NK-92 (cell line): Measurements from ENCODE around the gene BBX.
"Not testable (repeated sequence)": the region's sequence is repeated elsewhere in the genome, so short reads cannot be mapped to it uniquely, and the experiment has no call there.

Experiments
- DNase-seq: peaks from one replicate; lab custom pipeline; 2025; ENCODE audit not compliant: unreplicated experiment; lab: John Stamatoyannopoulos, UW

Gene BBX

DNA sequence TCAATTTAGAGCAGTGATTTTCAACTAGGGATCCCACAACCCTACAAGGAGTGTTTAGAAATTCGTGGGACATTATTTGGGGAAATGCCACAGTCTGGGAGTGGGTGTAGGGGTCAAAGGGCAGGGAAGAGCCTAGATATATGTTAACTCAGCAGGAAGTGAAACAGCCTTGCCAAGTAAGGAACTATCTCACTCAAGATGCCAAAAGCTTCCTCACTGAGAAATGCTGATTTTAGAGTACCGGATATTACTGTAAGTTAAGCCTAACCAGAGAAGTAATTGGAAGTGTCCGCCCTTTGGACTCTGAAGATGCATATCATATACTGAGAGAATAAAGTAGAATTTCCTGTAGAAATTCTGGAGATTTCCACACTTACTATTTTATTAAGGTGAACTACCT lies 158.6 kb downstream of the BBX start:
- no peak for DNase-seq

DNA sequence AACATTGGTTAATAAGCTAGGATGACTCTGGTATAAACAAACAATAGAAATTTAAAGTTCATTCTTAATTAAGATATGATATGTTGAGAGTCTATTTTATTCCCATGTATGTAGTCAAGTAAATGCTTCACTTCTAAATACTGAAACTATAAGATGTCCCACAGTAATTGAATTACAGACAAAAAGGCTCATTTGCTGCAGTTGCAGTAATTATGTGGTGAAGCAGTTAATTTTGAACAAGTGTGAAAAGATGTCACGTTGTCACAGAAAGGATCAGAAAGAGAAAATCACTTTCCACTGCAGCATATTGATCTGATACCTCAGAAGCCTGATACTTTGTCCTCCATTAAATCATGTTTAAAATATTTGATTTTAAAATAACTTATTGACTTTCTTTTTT lies 159.8 kb downstream of the BBX start:
- DNase-seq: no peak

GRCh38 chr3:107683447-107683846 lies 160.7 kb downstream of the BBX start:
- DNase-seq: no peak

GRCh38 chr3:107684431-107684925 lies 161.7 kb downstream of the BBX start:
- no peak for DNase-seq

DNA sequence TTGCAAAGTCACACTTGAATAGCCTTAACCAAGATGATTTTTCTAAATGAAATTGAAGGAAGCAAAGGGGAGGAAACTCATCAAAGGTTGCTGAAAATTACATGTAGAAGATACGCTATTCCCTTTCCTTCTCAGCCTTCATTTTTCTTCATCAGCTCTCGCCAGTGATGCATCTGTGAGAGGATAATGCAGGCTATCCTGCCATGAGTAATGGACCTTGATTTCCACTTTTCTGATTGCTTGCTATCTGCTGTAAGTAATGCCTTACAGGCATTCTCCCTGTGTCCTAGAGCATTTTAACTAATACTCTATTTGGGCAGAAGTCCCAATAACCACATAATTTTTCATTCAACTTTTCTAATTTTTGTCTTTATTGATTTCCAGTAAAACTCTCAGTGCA lies 162.6 kb downstream of the BBX start:
- DNase-seq: no peak

DNA sequence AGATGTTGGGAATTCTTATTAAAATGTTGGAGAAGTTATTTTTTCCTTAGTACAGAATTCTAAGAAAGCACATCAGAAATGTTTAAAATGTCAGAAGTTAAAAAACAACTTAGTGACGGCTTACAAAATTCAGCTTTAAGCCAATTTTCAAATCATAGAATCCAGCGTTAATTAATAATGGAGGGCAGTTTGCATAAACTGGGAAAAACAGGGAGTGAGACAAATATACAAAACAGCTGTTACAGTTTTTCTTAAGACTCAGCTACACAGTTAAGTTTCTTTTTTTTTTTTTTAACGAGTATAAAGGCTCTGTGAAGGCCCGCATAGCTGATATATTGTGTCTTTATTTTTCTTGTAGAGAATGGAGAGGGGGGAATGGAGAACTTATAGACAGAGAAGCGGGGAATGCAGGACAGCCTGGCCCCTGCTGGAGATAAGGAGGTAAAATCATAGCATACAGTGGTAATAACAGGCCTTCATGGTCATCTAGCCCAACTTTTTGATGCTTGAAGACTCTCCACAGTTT lies 164.4 kb downstream of the BBX start:
- no peak for DNase-seq

DNA sequence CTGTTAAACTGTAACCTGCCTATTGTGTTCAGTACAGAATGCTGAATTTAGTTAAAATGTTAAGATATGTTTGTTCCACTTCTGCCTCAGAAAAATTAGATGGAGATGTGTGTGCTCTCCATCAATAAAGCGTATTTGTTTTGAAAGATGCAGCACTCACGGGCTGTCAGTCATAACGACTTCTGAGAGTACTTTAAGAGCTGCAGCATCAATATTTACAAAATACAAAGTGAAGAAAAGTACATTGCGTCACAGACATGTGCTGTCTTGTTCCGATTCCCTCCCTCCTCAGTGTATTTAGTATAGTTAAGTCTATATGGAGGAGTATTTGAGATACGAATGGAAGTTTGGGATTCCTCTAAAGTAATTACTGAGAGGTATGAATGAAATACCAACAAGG lies 166.6 kb downstream of the BBX start:
- DNase-seq: no peak

DNA sequence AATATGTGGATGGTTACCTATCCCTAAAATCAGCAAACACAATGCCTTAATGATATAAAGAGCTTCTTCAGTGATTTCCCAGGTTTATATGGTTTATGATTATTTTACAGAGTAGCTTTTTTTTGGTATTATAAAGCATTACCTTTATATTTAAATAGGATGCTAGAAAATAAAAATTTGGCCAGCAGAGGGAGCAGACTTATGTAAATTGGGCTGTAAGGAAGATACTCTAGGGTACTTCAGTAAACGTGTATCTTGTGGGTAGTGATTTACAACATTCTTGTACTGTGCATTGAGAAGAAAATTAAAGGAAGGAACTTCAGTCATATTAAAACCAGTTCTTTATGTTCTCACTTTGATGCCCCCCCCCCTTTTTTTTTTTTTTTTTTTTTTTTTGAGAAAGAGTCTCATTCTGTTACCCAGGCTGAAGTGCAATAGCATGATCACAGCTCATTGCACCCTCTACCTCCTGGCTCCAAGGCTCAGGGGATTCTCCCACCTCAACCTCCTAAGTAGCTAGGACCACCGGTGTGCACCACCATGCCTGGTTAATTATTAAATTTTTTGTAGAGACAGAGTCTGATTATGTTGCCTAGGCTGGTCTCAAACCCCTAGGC lies 167.9 kb downstream of the BBX start:
- no peak for DNase-seq

DNA sequence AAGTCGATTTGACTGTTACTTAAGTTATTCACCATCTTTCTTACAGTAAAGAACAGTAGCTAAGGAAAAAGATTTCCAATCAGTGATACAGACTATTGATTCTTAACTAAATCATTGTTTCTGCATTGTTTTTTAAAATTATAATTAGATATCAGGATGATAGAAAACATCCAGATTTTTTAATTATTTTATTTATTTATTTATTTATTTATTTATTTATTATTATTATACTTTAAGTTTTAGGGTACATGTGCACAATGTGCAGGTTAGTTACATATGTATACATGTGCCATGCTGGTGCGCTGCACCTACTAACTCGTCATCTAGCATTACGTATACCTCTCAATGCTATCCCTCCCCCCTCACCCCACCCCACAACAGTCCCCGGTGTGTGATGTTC lies 169.2 kb downstream of the BBX start:
- DNase-seq: not testable (repeated sequence)

DNA sequence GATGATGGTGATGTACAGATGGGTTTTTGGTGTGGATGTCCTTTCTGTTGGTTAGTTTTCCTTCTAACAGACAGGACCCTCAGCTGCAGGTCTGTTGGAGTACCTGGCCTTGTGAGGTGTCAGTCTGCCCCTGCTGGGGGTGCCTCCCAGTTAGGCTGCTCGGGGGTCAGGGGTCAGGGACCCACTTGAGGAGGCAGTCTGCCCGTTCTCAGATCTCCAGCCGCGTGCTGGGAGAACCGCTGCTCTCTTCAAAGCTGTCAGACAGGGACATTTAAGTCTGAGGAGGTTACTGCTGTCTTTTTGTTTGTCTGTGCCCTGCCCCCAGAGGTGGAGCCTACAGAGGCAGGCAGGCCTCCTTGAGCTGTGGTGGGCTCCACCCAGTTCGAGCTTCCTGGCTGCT lies 174.6 kb downstream of the BBX start:
- DNase-seq: not testable (repeated sequence)

- not testable (repeated sequence) for DNase-seq
Observed at GRCh38 chr3:107697855-107698254, 175.1 kb downstream of the BBX start.

GRCh38 chr3:107699682-107700081 lies 176.9 kb downstream of the BBX start:
- DNase-seq: no peak

- DNase-seq: no peak
Observed at GRCh38 chr3:107701299-107701698, 178.5 kb downstream of the BBX start.

- no peak for DNase-seq
Observed at GRCh38 chr3:107704477-107704876, 181.7 kb downstream of the BBX start.

- no peak for DNase-seq
Observed at GRCh38 chr3:107705046-107705445, 182.3 kb downstream of the BBX start.

DNA sequence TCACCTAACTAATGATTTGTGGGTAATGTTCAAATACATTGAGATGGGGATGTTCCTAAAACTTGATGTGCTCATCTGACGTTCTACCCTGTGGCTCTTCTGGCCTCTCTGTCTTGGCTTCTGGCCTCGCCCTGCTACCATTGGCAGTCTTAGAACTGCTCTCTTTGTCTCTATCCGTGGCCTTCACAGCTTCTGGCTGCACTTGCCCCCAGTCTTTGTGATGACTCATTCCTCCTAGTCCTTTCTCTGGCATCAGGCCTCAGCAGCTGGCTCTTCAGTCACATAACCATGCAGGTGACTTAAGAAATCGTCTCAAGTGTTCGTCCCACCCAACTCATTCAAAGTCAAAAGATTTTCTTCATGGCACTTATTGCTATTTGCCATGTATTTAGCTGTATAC lies 188.1 kb downstream of the BBX start:
- no peak for DNase-seq

GRCh38 chr3:107716734-107717133 lies 194.0 kb downstream of the BBX start:
- DNase-seq: no peak

GRCh38 chr3:107718547-107718946 lies 195.8 kb downstream of the BBX start:
- no peak for DNase-seq

DNA sequence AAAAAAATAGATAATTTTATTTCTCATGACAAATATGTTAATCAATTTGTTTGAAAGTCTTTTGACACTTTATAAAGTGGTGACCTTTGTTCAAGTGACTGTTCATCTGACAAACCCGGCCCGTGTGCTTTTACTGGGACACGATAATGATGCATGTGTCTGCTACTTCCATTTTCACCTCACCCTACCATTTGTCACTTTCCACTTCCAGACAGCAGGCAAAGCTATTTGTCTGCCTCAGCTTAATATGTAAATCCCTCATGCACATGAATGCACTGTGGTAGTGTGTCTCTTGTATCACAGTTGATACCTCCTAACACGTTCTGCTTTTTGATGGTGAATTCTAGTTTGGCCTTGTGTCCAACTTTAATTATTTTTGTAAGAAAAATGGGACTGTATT lies 204.3 kb downstream of the BBX start:
- no peak for DNase-seq

DNA sequence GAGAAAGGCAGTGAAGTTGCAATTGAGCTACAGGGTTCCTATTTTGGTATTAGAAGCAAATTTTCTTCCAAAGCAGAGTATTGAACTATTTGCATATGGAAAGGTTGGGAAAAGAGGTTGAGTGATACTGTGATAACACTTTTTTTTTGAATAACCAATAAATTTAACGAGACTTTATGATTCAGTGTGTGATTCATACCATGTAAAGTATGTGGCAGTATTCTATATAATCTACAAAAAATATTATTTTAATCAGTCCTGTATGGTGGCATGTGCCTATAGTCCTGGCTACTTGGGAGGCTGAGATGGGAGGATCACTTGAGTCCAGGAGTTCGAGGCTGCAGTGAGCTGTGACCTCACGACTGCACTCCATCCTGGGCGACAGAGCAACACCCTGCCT lies 206.9 kb downstream of the BBX start:
- DNase-seq: no peak

DNA sequence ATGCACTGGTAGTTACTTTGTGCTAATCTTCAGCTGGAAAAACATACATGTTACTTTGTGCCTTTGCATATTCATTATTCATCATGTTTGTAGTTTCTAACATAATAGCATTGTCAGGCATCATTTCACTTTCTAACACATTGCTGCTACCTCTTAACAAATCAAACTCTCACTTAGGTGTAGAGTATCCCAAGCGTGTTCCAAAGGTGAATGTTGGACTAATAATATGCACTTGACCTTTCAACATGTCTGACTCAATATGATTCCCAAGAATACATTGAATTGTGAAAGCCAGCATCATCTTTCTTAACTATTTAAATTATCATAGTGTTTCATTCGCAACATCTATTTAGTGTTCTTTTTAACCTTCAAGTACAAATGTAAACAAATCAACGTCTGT lies 211.6 kb downstream of the BBX start:
- DNase-seq: no peak

DNA sequence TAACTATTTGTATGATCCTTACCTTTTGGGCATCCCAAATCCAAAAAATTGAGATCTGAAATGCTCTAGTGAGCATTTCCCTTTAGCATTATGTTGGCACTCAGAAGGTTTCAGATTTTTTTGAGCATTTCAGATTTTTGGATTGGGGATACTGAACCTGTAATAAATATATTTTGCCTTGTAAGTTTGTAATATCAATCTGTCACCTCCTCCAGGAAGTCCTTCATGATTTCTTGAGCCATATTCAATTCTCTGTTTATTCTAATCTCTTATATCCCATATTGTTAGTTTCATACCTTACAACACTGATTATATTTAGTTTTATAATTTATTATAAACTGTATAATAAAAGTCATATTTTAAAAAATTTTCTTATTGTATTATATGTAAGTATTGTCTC lies 215.2 kb downstream of the BBX start:
- DNase-seq: no peak

DNA sequence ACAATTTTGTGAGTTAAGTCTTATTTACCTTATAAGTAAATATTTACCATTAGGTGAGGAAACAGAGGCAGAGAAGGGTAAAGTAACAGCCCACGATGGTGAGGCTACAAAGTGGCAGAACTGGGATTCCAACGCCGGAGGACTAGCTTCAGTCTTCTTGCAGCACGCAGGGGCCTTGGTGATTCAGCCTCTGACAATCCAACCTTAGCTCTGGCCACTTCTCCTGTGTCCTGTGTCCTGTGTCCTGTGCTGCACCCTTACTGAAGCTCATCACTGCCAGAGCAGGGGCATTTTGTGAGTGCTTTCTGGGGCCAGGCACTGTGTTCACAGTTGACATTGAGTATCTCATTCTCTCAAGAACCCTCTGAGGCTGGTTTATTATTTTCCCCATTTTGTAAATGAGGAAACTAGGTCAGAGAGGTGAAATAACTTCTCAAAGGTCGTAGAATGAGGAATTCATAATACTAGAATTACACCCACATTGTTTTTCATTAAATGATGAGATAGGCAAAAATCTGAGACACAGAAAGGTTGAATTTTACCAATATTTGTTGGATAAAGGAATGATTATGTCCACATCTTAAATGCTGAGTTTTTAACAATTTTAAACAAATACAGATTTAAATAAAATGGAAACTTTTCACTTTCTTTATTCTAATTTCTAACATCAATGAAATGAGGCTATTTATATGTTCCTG lies 215.9 kb downstream of the BBX start:
- DNase-seq: no peak
